K562 (cell line): ENCODE results near the gene GFAP. TPM values are rescaled to one million over a fixed set of nuclear protein-coding genes. Genes with fewer than 3 reads are reported as not detected.

Experiments
- ATAC-seq: fragments of 200-7000 bp; cut with Tn5 transposase; 3 replicates; pipeline ENCODE4 v1.9.1; 2020; ENCODE audit warnings: moderate library complexity
- BruUV-seq: library from RNA; stranded (reverse); fragments of 400-500 nt; replicated peaks from 2 replicates; lab custom pipeline; 2021; lab: Mats Ljungman, UMichigan
- CTCF ChIA-PET: fragments of 300-600 bp; formaldehyde crosslinking; extraction: SDS; loops from one replicate; lab custom pipeline; 2021; ENCODE audit warnings: low intra/inter-chr PET ratio; lab: Yijun Ruan, JAX
- POLR2A ChIA-PET: fragments of 300-600, 350-650 bp; sonication (Branson Sonifier 250); formaldehyde crosslinking; extraction: SDS; loops from one replicate; lab custom pipeline; 2021; ENCODE audit warnings: antibody characterized with exemption, inconsistent platforms; lab: Yijun Ruan, JAX
- DNase-seq, 4 experiments: peaks; one replicate each; pipeline versions ENCODE4 v3.0.0 to v3.0.0-alpha.2; 2011 to 2018; ENCODE audit warnings: low spot score in 3 of 4, mixed read lengths in 3 of 4; ENCODE audit errors: extremely low read depth in 1 of 4
- FAIRE-seq: peaks from 2 replicates; lab custom pipeline; 2011; peaks lifted over from hg19 to GRCh38; lab: Jason Lieb, UNC
- H2AFZ ChIP-seq: 2 replicates; pipeline ENCODE4 v1.6.0; 2011; ENCODE audit warnings: low read depth, low read length, control low read depth, inconsistent platforms
- H3K27ac ChIP-seq: fragments of 200-600 bp; 3 replicates; pipeline ENCODE4 v1.8.0; 2011; ENCODE audit warnings: low read depth, mild to moderate bottlenecking, control low read depth, inconsistent platforms, low read length, moderate library complexity, mixed read lengths; ENCODE audit errors: extremely low read depth
- H3K27me3 ChIP-seq, 2 experiments: fragments of 300-600 bp in 1 of 2; 2 replicates in 1 of 2; 3 replicates in 1 of 2; pipeline versions ENCODE4 v1.6.0 to v1.8.0; 2011; ENCODE audit warnings: inconsistent platforms in 2 of 2, low read length in 2 of 2, mild to moderate bottlenecking in 1 of 2, mixed read lengths in 1 of 2, moderate library complexity in 1 of 2; ENCODE audit not compliant: control insufficient read depth in 2 of 2, insufficient read depth in 2 of 2
- H3K36me3 ChIP-seq: fragments of 300-600 bp; 3 replicates; pipeline ENCODE4 v1.8.0; 2011; ENCODE audit warnings: mild to moderate bottlenecking, low read length, inconsistent platforms; ENCODE audit not compliant: control insufficient read depth, insufficient read depth
- H3K4me1 ChIP-seq, 2 experiments: fragments of 200-600 bp in 1 of 2; replicated peaks in 1 of 2; 2 replicates in 1 of 2; 3 replicates in 1 of 2; pipeline versions ENCODE4 v1.5.1 to v1.8.0; 2011; ENCODE audit warnings: inconsistent platforms in 2 of 2, low read length in 2 of 2, mild to moderate bottlenecking in 1 of 2, mixed read lengths in 1 of 2, moderate library complexity in 1 of 2; ENCODE audit not compliant: control insufficient read depth in 2 of 2, insufficient read depth in 2 of 2
- H3K4me2 ChIP-seq: 2 replicates; pipeline ENCODE4 v1.6.1; 2011; ENCODE audit warnings: low read length, control low read depth, inconsistent platforms, mixed read lengths; ENCODE audit not compliant: insufficient read depth
- H3K4me3 ChIP-seq: fragments of 200-600 bp; sonication (generic), shearing (Covaris generic); 2 replicates; pipeline ENCODE4 v1.5.1; 2016; ENCODE audit warnings: control low read depth, inconsistent platforms
- H3K79me2 ChIP-seq: fragments of 200-600 bp; 3 replicates; pipeline ENCODE4 v1.8.0; 2011; ENCODE audit warnings: low read length, inconsistent platforms; ENCODE audit not compliant: control insufficient read depth, insufficient read depth
- H3K9ac ChIP-seq, 2 experiments: 2 replicates each; pipeline versions ENCODE4 v1.6.0 to v1.6.1; 2011; ENCODE audit warnings: low read depth in 2 of 2, low read length in 2 of 2, control low read depth in 1 of 2, inconsistent platforms in 1 of 2, mild to moderate bottlenecking in 1 of 2, mixed read lengths in 1 of 2; ENCODE audit not compliant: insufficient read depth in 1 of 2
- H3K9me1 ChIP-seq: one replicate; pipeline ENCODE4 v1.6.0; 2011; ENCODE audit warnings: inconsistent platforms, mild to moderate bottlenecking, low read length, moderate library complexity; ENCODE audit not compliant: control insufficient read depth, insufficient read depth
- H3K9me3 ChIP-seq: replicated peaks from 2 replicates; pipeline ENCODE4 v1.5.1; 2011; ENCODE audit warnings: low read depth, low read length, inconsistent platforms; ENCODE audit not compliant: control insufficient read depth, insufficient read depth
- H4K20me1 ChIP-seq: replicated peaks from 2 replicates; pipeline ENCODE4 v1.6.1; 2011; ENCODE audit warnings: low read length, inconsistent platforms, mixed read lengths; ENCODE audit not compliant: control insufficient read depth, insufficient read depth
- C11orf30 ChIP-seq: fragments of 450-650 bp; IDR thresholded peaks from 2 replicates; pipeline ENCODE4 v1.6.1; 2016; ENCODE audit warnings: low read depth, mild to moderate bottlenecking
- CTCF ChIP-seq, 3 experiments: IDR thresholded peaks in 2 of 3; conservative IDR thresholded peaks in 1 of 3; 2 replicates each; pipeline ENCODE4 v1.5.1; 2011 to 2012; ENCODE audit warnings: low read length in 3 of 3, mild to moderate bottlenecking in 3 of 3, control low read depth in 2 of 3, improper control_type of control experiment in 1 of 3, inconsistent platforms in 1 of 3, low read depth in 1 of 3, mixed read lengths in 1 of 3, moderate library complexity in 1 of 3; ENCODE audit not compliant: insufficient read depth in 2 of 3
- GATAD2B ChIP-seq: fragments of 450-650 bp; IDR thresholded peaks from 2 replicates; pipeline ENCODE4 v1.6.1; 2017; ENCODE audit warnings: mild to moderate bottlenecking, borderline replicate concordance
- RAD21 ChIP-seq, 2 experiments: fragments of 250-450 bp in 1 of 2; fragments of 450-650 bp in 1 of 2; sonication (Bioruptor Pico) in 1 of 2; formaldehyde crosslinking in 1 of 2; IDR thresholded peaks in 1 of 2; conservative IDR thresholded peaks in 1 of 2; 2 replicates each; pipeline versions ENCODE4 v1.4.0 to v1.8.0; 2020 to 2022; ENCODE audit warnings: mild to moderate bottlenecking in 2 of 2, moderate library complexity in 1 of 2
- TFAP4 ChIP-seq: sonication (generic); formaldehyde crosslinking; IDR thresholded peaks from 2 replicates; pipeline ENCODE4 v1.8.0; 2022; ENCODE audit warnings: missing genetic modification reagents, mild to moderate bottlenecking, moderate library complexity, borderline replicate concordance
- ZNF197 ChIP-seq: fragments of 200-800 bp; sonication (Bioruptor generic); IDR thresholded peaks from 2 replicates; pipeline ENCODE4 v1.6.1; 2016; ENCODE audit warnings: low read depth, missing genetic modification characterization, missing compliant biosample characterization
- ZNF316 ChIP-seq: fragments of 450-650 bp; IDR thresholded peaks from 2 replicates; pipeline ENCODE4 v1.6.1; 2016
- WGBS: fragments of 100-300 bp; shearing (Covaris generic); methylation state at CpG from one replicate; pipeline ENCODE4 v1.1.6; 2016; ENCODE audit warnings: low coverage, mixed read lengths; ENCODE audit not compliant: insufficient coverage; ENCODE audit errors: missing lambda C conversion rate; 5-methylcytosine and 5-hydroxymethylcytosine counted together
- in situ Hi-C: fragments of 300-500 bp; cut with MboI; formaldehyde crosslinking; loops from 4 replicates; pipeline ENCODE4 v1.15.0; 2018; ENCODE audit warnings: inconsistent platforms, mixed read lengths
- intact Hi-C: fragments of 100-400 bp; cut with micrococcal nuclease; formaldehyde crosslinking; loops from 2 replicates; pipeline ENCODE4 v1.14.2; 2022
- polyA plus RNA-seq, 8 experiments: library from polyadenylated mRNA; depleted of rRNA in 4 of 8; stranded (reverse) in 5 of 8; unstranded in 3 of 8; fragments of >200 nt; fragmentation: Nextera tagmentation in 2 of 8; fragmentation: Illumina TruSeq in 1 of 8; extraction: Ambion mirVana in 2 of 8; extraction: Trizol in 1 of 8; gene quantifications; 2 replicates each; pipeline versions ENCODE4 v1.2.1 to v1.2.3, GENCODE V29; 2011 to 2014; ENCODE audit warnings: inconsistent platforms in 1 of 8, missing spikeins in 1 of 8
- total RNA-seq, 7 experiments: library from RNA; depleted of rRNA in 6 of 7; stranded (reverse); fragments of >200 nt in 6 of 7; fragmentation: Illumina TruSeq in 2 of 7; extraction: Trizol in 2 of 7; gene quantifications; 2 replicates each; pipeline versions ENCODE4 v1.2.1 to v1.2.3, GENCODE V29; 2011 to 2021; ENCODE audit warnings: low replicate concordance in 1 of 7

GFAP gene
- total and polyA plus RNA-seq, 9 of the 15 experiments (the other 6 are each of a cell fraction or from before 2014, with no cell fraction given), result 0.07 to 1.4 (median 0.60) TPM; not detected in 1

- Histone ChIP-seq H3K4me2 (no peak overlapping the region), H3K36me3 (no peaks in the 10 kb centered on the region), H3K4me3 (no peak overlapping the region), H3K79me2 (no peaks in the 10 kb centered on the region), H3K9me3 (no peaks in the 10 kb centered on the region), H3K9me1 (no peaks in the 10 kb centered on the region), H3K27ac (no peak overlapping the region), H2AFZ (no peak overlapping the region), H3K27me3 (peaks cover 21 to 43% of the 10 kb centered on the region in 2 experiments), H3K4me1 (peaks cover 0 to 13% of the 10 kb centered on the region in 2 experiments; a peak in 2 of 5 replicates), H4K20me1 (peaks cover 2% of the 10 kb centered on the region; the same call in 1 of the 2 replicates), H3K9ac (no peak overlapping the region)
- ChIA-PET POLR2A (interaction anchor here (0.7 to 1.0 kb wide), 2 partner anchors 10 to 35 kb away, joined by 3 to 7 read pairs; no protein-coding TSS in a partner anchor), CTCF (no interaction called here)
- peak; percentile 91 for ATAC-seq
- TF ChIP-seq GATAD2B (no peak), RAD21 (CRISPR knock-in tag; conservative IDR thresholded peaks at IDR 0.05 in 1 of 2, IDR thresholded peaks at IDR 0.05 in 1 of 2) (peak in 1 of 2 experiments; percentile 31; a peak in 1 of 4 replicates), ZNF316 (peak; percentile 62), C11orf30 (peak; percentile 51), CTCF (IDR thresholded peaks at IDR 0.05 in 2 of 3, conservative IDR thresholded peaks at IDR 0.05 in 1 of 3; ENCODE audit: insufficient read depth in 2 of 3, low read depth in 1 of 3, low read length in 3 of 3) (peak; percentile 31 to 52 (median 43); a peak in 5 of 6 replicates), TFAP4 (CRISPR knock-in tag) (peak; percentile 55; the same call in 1 of the 2 replicates), ZNF197 (CRISPR knock-in tag) (no peak)
- BruUV-seq, result no TSS peak
- 5% methylated on average over 7 of the region's 7 CpGs for WGBS
- in situ Hi-C loops (no loop called here), intact Hi-C loops (no loop called here)
- DNase-seq, result peak in 2 of 4 experiments; percentile 31 to 46
- FAIRE-seq, result peak; percentile 48
Observed at GRCh38 chr17:44961921-44962350, 46.6 kb upstream of the GFAP start.
